ENCODE data around the gene NTRK1. TPM values are rescaled to one million over a fixed set of nuclear protein-coding genes. Genes with fewer than 3 reads are reported as not detected.

Gene NTRK1
- total RNA-seq, 1 experiment from 2014 or later, result 0.89 TPM

DNA sequence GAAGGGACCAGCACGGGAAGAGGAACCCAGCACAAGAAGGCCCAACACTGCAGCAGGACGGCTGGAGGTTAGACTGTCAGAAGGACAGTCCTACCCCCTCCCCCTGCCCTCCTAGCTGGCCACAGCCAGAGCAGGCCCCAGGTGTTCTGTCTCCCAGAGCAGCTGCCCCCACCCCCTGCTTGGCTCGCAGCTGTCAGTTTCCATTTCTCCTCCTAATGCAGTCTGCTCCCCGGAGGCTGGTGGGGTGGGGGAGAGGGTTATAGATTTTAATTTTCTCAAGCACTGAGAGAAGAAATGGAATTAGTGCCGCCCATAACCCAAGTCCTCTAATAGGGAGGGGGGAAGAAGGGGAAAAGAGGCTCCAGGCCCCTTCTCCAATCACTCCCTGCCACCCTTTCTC, 19.8 kb downstream of the NTRK1 start (continued):
- TF ChIP-seq, protein P1, sequence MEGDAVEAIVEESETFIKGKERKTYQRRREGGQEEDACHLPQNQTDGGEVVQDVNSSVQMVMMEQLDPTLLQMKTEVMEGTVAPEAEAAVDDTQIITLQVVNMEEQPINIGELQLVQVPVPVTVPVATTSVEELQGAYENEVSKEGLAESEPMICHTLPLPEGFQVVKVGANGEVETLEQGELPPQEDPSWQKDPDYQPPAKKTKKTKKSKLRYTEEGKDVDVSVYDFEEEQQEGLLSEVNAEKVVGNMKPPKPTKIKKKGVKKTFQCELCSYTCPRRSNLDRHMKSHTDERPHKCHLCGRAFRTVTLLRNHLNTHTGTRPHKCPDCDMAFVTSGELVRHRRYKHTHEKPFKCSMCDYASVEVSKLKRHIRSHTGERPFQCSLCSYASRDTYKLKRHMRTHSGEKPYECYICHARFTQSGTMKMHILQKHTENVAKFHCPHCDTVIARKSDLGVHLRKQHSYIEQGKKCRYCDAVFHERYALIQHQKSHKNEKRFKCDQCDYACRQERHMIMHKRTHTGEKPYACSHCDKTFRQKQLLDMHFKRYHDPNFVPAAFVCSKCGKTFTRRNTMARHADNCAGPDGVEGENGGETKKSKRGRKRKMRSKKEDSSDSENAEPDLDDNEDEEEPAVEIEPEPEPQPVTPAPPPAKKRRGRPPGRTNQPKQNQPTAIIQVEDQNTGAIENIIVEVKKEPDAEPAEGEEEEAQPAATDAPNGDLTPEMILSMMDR (IDR thresholded peaks at IDR 0.05 in 2 of 3, conservative IDR thresholded peaks at IDR 0.05 in 1 of 3; ENCODE audit: borderline replicate concordance in 1 of 3, insufficient read depth in 1 of 3, low read depth in 2 of 3, low read length in 2 of 3), result no peak
- no peak for TF ChIP-seq EZH2 (IDR thresholded peaks at IDR 0.05)
- TF ChIP-seq EZH2phosphoT487 (IDR thresholded peaks at IDR 0.05; ENCODE audit: borderline replicate concordance), result no peak
- no peak for TF ChIP-seq ZNF274 (IDR thresholded peaks at IDR 0.05; ENCODE audit: low read depth, low read length)
- TF ChIP-seq YY1 (IDR thresholded peaks at IDR 0.05; ENCODE audit: extremely low read depth, insufficient replicate concordance, low read depth, low read length), result no peak
- TF ChIP-seq, protein P2, sequence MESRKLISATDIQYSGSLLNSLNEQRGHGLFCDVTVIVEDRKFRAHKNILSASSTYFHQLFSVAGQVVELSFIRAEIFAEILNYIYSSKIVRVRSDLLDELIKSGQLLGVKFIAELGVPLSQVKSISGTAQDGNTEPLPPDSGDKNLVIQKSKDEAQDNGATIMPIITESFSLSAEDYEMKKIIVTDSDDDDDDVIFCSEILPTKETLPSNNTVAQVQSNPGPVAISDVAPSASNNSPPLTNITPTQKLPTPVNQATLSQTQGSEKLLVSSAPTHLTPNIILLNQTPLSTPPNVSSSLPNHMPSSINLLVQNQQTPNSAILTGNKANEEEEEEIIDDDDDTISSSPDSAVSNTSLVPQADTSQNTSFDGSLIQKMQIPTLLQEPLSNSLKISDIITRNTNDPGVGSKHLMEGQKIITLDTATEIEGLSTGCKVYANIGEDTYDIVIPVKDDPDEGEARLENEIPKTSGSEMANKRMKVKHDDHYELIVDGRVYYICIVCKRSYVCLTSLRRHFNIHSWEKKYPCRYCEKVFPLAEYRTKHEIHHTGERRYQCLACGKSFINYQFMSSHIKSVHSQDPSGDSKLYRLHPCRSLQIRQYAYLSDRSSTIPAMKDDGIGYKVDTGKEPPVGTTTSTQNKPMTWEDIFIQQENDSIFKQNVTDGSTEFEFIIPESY (IDR thresholded peaks at IDR 0.05; ENCODE audit: extremely low read depth, insufficient replicate concordance, low read length), result no peak

DNA sequence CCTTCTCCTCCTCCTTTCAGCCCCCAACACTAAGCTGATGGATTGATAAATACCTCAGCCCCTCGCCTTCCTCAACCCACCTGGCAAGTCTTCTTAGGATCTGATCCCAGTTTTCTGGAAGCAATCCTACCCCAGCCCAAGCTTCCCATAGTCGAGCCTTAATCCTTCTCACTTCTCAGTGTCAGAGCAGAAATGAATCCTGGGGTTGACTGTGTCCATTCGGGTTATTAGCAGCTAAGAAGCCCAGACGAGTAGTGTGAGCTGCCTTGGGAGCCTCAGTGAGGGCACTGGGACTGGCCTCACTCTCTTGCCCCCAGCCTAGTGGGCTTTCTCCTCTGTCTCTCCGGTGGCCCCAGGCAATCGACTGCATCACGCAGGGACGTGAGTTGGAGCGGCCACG, 20.4 kb downstream of the NTRK1 start:
- Histone ChIP-seq H4K20me1 (ENCODE audit: insufficient read depth) (no peaks in the 10 kb centered on the region), H3K9me3 (ENCODE audit: control insufficient read depth in 1 of 2, insufficient read depth in 1 of 2, low read depth in 1 of 2, low read length in 2 of 2) (no peaks in the 10 kb centered on the region), H3K4me2 (ENCODE audit: low read length) (no peak overlapping the region), H3K79me2 (ENCODE audit: insufficient read depth, low read length) (no peaks in the 10 kb centered on the region), H3K27me3 (ENCODE audit: insufficient read depth, low read length) (0 out of 2 replicates have a peak, but pooled peaks cover 3% of the 10 kb centered on the region), H2AFZ (ENCODE audit: low read depth, low read length, poor library complexity, severe bottlenecking) (no peak overlapping the region), H3K4me1 (ENCODE audit: control insufficient read depth in 1 of 2, insufficient read depth in 2 of 2, low read length in 2 of 2) (peaks cover 0 to 7% of the 10 kb centered on the region in 2 experiments; a peak in 1 of 4 replicates), H3K36me3 (ENCODE audit: control insufficient read depth in 1 of 2, insufficient read depth in 2 of 2, low read length in 2 of 2) (no peaks in the 10 kb centered on the region), H3K9ac (ENCODE audit: low read length) (no peak overlapping the region), H3K9me2 (ENCODE audit: insufficient read depth) (no peaks in the 10 kb centered on the region), H3K27ac (ENCODE audit: low read depth, low read length) (no peak overlapping the region), H3K4me3 (replicated peaks in 1 of 2; ENCODE audit: low read depth in 1 of 2, low read length in 2 of 2) (no peak overlapping the region)
- ChIA-PET POLR2A (no interaction called here), CTCF (interaction anchor here (1.2 kb wide), 1 partner anchor 47 kb away, joined by 3 read pairs; no protein-coding TSS in a partner anchor), RAD21 (ENCODE audit: low non-redundant PET in 1 of 2, low total read pairs in 2 of 2, uncharacterized antibody in 2 of 2, unreplicated experiment in 2 of 2) (no interaction called here)
- no peak for DNase-seq (ENCODE audit: low read depth, low spot score)
- intact Hi-C loops (cut with micrococcal nuclease), result no loop called here
- no TSS peak for BruUV-seq (replicated peaks)
- ATAC-seq, result no peak
- TF ChIP-seq ZFX (IDR thresholded peaks at IDR 0.05), result no peak
- TF ChIP-seq JUND (IDR thresholded peaks at IDR 0.05), result no peak
- TF ChIP-seq EGR1 (IDR thresholded peaks at IDR 0.05; ENCODE audit: low read depth), result no peak
- TF ChIP-seq EZH2 (IDR thresholded peaks at IDR 0.05), result no peak
- no peak for TF ChIP-seq EZH2phosphoT487 (IDR thresholded peaks at IDR 0.05; ENCODE audit: borderline replicate concordance)
- no peak for TF ChIP-seq CEBPB (IDR thresholded peaks at IDR 0.05; ENCODE audit: low read depth)
- TF ChIP-seq FOSL1 (IDR thresholded peaks at IDR 0.05; ENCODE audit: low read depth), result no peak
- no peak for TF ChIP-seq RAD21 (IDR thresholded peaks at IDR 0.05; ENCODE audit: low read depth)
- no peak for TF ChIP-seq SIN3A (IDR thresholded peaks at IDR 0.05; ENCODE audit: low read depth)
- no peak for TF ChIP-seq SRF (IDR thresholded peaks at IDR 0.05; ENCODE audit: low read depth)
- TF ChIP-seq YY1 (IDR thresholded peaks at IDR 0.05; ENCODE audit: extremely low read depth, insufficient replicate concordance, low read depth, low read length), result no peak
- no peak for TF ChIP-seq SP1 (IDR thresholded peaks at IDR 0.05; ENCODE audit: low read depth)
- no peak for TF ChIP-seq POLR2AphosphoS5 (IDR thresholded peaks at IDR 0.05; ENCODE audit: low read depth, low read length)
- TF ChIP-seq, protein P3, sequence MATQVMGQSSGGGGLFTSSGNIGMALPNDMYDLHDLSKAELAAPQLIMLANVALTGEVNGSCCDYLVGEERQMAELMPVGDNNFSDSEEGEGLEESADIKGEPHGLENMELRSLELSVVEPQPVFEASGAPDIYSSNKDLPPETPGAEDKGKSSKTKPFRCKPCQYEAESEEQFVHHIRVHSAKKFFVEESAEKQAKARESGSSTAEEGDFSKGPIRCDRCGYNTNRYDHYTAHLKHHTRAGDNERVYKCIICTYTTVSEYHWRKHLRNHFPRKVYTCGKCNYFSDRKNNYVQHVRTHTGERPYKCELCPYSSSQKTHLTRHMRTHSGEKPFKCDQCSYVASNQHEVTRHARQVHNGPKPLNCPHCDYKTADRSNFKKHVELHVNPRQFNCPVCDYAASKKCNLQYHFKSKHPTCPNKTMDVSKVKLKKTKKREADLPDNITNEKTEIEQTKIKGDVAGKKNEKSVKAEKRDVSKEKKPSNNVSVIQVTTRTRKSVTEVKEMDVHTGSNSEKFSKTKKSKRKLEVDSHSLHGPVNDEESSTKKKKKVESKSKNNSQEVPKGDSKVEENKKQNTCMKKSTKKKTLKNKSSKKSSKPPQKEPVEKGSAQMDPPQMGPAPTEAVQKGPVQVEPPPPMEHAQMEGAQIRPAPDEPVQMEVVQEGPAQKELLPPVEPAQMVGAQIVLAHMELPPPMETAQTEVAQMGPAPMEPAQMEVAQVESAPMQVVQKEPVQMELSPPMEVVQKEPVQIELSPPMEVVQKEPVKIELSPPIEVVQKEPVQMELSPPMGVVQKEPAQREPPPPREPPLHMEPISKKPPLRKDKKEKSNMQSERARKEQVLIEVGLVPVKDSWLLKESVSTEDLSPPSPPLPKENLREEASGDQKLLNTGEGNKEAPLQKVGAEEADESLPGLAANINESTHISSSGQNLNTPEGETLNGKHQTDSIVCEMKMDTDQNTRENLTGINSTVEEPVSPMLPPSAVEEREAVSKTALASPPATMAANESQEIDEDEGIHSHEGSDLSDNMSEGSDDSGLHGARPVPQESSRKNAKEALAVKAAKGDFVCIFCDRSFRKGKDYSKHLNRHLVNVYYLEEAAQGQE (IDR thresholded peaks at IDR 0.05; ENCODE audit: low read depth), result no peak

Data from HCT116 (cell line).